Mucosa of descending colon (tissue), 3 donors: Measurements from ENCODE around the gene TSPAN15. TPM values are rescaled to one million over a fixed set of nuclear protein-coding genes. Genes with fewer than 3 reads are reported as not detected.
A peak's percentile ranks its signal among the peaks of the same experiment; 100 is the strongest.

Experiments used
- ATAC-seq: fragments of 200-7000 bp; cut with Tn5 transposase; one replicate; pipeline ENCODE4 v1.9.1; 2020; ENCODE audit warnings: mild to moderate bottlenecking, moderate library complexity
- DNase-seq, 3 donors: peaks; one replicate each; pipeline ENCODE4 v3.0.0-alpha.2; 2020
- H3K36me3 ChIP-seq: fragments of 200-600 bp; one replicate; pipeline ENCODE4 v1.8.0; 2021; ENCODE audit warnings: low read depth, mild to moderate bottlenecking
- H3K4me1 ChIP-seq: fragments of 200-600 bp; one replicate; pipeline ENCODE4 v1.8.0; 2021; ENCODE audit warnings: low read depth, mild to moderate bottlenecking
- H3K4me3 ChIP-seq: fragments of 200-600 bp; one replicate; pipeline ENCODE4 v1.8.0; 2021; ENCODE audit warnings: mild to moderate bottlenecking
- H3K9me3 ChIP-seq: fragments of 200-600 bp; one replicate; pipeline ENCODE4 v1.8.0; 2021; ENCODE audit warnings: mild to moderate bottlenecking
- intact Hi-C, 2 donors: fragments of 100-400 bp; cut with DNase I in 1 of 2; cut with micrococcal nuclease in 1 of 2; formaldehyde crosslinking; loops; one replicate each; pipeline versions ENCODE4 v1.11.0 to v1.11.1; 2022; cut with DNase I, micrococcal nuclease
- total RNA-seq, 3 donors: library from RNA; stranded (reverse); fragmentation: NEBNext Ultra II Directional in 2 of 3; extraction: Animal tissue kit (Norgen Biotek cat#: 25700) in 2 of 3; gene quantifications; one replicate each; pipeline versions ENCODE4 v1.2.1 to v1.2.4, GENCODE V29; 2021 to 2023
- TF ChIP-seq, protein P1 (sequence below): fragments of 200-600 bp; IDR thresholded peaks from one replicate; pipeline ENCODE4 v1.8.0; 2022; ENCODE audit warnings: antibody characterized with exemption, mild to moderate bottlenecking
- donor health status: DM: no; HTN: no; CAD: no; lungs with moderate emphysema.
- donor health status: DM: no; HTN: no; CAD: no.
- donor health status: DM: no; HTN: yes; CAD: no.

The TSPAN15 gene
- total RNA-seq, 3 donors from 2014 or later = 118 to 183 (median 139) TPM

DNA sequence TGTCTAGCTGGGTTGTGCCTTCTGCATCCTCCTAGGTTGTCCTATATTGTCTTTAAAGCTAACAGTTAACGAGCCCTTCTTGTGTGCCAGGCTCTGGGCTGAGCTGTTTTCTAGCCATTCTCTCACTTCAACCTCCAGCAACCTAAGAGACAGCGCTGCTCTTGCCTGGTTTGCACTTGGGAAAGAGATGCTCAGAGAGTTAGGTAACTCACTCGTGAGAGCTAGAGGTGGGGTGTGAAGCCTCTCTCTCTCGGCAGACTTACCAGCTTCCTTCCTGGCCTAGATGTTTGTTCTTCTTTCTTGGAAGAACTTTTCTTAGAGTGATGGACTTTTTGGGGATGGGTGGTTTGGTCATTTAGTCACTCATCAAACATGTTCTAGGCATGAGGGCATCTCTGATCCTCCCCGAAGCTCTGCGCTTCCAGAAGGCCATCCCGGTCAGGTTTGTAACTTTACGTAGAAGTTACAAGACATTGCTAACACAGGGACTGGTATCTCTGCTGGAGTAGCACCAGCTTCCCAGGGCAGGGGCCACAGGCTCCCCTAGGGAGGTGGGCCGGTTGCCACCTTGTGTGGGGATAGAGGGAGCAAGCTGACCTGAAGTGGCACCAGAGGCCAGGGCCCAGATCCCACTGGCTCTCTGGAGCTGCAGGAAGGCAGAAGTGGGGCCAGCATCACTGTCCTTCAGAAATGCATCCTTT is 14.3 kb downstream of the TSPAN15 start:
- TF ChIP-seq, protein P1, sequence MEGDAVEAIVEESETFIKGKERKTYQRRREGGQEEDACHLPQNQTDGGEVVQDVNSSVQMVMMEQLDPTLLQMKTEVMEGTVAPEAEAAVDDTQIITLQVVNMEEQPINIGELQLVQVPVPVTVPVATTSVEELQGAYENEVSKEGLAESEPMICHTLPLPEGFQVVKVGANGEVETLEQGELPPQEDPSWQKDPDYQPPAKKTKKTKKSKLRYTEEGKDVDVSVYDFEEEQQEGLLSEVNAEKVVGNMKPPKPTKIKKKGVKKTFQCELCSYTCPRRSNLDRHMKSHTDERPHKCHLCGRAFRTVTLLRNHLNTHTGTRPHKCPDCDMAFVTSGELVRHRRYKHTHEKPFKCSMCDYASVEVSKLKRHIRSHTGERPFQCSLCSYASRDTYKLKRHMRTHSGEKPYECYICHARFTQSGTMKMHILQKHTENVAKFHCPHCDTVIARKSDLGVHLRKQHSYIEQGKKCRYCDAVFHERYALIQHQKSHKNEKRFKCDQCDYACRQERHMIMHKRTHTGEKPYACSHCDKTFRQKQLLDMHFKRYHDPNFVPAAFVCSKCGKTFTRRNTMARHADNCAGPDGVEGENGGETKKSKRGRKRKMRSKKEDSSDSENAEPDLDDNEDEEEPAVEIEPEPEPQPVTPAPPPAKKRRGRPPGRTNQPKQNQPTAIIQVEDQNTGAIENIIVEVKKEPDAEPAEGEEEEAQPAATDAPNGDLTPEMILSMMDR = no peak
- intact Hi-C loops = no loop called here
- Histone ChIP-seq H3K4me1 (peaks cover 18% of the 10 kb centered on the region), H3K36me3 (no peaks in the 10 kb centered on the region), H3K9me3 (no peaks in the 10 kb centered on the region), H3K4me3 (no peak overlapping the region)
- DNase-seq = peak in 1 of 3 donors; percentile 25
- no peak for ATAC-seq

DNA sequence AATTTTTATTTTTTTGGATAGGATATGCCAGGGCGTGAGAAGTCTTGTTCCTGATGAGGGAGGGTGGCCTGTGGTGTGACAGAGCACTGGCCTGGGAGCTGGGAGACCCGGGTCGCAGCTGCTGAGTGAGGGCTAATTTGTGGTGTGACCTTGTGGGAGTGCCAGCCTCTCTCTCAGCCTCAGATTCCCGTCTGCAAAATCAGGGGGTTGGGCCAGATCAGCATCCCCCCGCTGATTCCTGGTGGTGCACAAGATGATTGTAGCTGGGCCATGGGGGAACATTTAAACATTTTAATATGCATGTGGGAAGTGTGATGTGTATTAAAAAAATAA is 14.9 kb downstream of the TSPAN15 start:
- H3K4me3 ChIP-seq = no peak overlapping the region
- TF ChIP-seq, protein P1 = no peak
- peaks cover 18% of the 10 kb centered on the region for H3K4me1 ChIP-seq
- intact Hi-C loops = no loop called here
- DNase-seq (no peak), ATAC-seq (no peak)
- H3K9me3 ChIP-seq = no peaks in the 10 kb centered on the region
- no peaks in the 10 kb centered on the region for H3K36me3 ChIP-seq

DNA sequence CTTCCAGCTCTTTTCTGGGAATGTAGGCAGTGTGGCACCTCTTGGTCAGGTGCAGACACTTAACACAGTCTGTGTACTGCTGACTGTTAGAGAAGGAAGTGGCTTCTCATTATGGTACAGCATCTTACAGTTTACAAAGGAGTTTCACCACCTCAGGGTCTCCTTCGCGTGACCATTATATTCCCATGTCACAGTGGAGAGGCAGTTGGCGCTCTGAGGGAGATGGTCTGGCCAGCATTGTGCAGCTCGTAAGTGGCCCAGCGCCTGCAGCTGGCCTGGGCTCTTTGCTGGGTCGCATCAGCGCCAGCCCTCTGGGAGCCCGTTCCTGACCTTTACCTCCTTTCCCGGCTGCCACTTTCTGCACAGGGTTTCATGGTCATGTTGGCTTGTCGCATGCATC is 15.4 kb downstream of the TSPAN15 start:
- Histone ChIP-seq H3K36me3 (no peaks in the 10 kb centered on the region), H3K9me3 (no peaks in the 10 kb centered on the region), H3K4me1 (peaks cover 18% of the 10 kb centered on the region), H3K4me3 (no peak overlapping the region)
- DNase-seq = peak in 1 of 3 donors; percentile 22
- intact Hi-C loops = no loop called here
- TF ChIP-seq, protein P1 = no peak
- ATAC-seq = no peak

DNA sequence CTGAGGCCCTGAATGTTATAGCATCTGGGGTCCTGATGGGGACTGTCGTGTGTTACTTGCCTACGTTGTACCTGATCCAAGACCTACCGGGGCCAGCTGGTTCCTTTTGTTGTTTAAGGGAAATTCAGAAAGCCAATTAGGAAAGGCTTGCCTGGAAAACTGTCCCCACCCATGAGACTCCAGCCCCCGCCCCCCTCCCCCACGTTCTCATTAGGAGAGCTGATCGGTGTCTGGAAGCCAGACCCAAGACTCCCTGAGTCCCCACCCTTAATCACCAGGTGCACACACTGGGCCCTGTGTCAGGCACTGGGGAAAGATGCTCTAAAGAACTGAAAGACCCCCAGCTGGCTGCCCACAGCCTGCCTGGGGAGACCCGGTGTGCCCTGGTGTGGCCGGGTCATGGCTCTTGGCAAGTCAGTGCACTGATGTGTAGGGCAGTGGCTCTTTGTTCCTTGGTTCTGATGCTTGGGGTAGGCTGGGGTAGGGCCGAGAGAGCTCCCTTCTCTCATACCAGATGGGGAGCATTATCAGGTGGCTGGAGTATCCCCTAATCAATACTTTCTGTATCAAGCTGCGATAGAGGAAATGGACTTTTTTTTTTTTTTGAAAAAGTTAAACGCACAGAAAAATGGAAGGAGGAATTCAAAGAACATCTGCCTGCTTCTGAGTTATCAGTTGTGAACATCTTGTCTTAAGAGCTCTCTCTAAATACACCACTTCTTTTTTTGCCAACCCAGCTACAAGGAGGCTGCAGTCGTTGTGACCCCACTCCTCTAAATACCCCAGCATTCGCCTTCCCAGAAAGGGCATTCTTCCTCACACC is 16.9 kb downstream of the TSPAN15 start:
- peaks cover 16% of the 10 kb centered on the region for H3K4me1 ChIP-seq
- DNase-seq = no peak
- no peaks in the 10 kb centered on the region for H3K36me3 ChIP-seq
- TF ChIP-seq, protein P1 = no peak
- no peak for ATAC-seq
- no peaks in the 10 kb centered on the region for H3K9me3 ChIP-seq
- H3K4me3 ChIP-seq = no peak overlapping the region
- intact Hi-C loops = no loop called here

DNA sequence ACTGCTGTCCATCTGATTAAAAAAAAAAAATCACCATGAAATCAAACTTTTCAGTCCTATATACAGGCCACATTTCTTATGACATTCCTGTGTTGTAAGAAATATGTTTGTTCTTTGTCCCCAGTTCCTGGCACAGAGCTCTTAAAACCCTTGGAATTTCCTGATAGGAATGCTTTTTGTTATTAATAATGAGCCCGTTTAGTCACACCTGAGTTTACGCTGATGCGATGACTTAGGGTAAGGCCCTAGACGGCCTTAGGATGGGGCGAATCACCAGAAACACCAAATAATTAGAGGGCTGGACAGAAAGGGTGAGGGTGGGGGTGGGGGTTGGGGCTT is 17.5 kb downstream of the TSPAN15 start:
- ATAC-seq (no peak), DNase-seq (no peak)
- H3K4me3 ChIP-seq = no peak overlapping the region
- peaks cover 18% of the 10 kb centered on the region for H3K4me1 ChIP-seq
- H3K9me3 ChIP-seq = no peaks in the 10 kb centered on the region
- H3K36me3 ChIP-seq = no peaks in the 10 kb centered on the region
- TF ChIP-seq, protein P1 = no peak
- intact Hi-C loops = no loop called here
